AML-193 (cell line): ENCODE data around the gene NRIP1.

Experiments used
- DNase-seq, 2 experiments: peaks; one replicate each; lab custom pipeline; 2025; lab: John Stamatoyannopoulos, UW

NRIP1 gene

GRCh38 chr21:15063814-15064575, 805 bp downstream of the NRIP1 start:
- no peak for DNase-seq

DNA sequence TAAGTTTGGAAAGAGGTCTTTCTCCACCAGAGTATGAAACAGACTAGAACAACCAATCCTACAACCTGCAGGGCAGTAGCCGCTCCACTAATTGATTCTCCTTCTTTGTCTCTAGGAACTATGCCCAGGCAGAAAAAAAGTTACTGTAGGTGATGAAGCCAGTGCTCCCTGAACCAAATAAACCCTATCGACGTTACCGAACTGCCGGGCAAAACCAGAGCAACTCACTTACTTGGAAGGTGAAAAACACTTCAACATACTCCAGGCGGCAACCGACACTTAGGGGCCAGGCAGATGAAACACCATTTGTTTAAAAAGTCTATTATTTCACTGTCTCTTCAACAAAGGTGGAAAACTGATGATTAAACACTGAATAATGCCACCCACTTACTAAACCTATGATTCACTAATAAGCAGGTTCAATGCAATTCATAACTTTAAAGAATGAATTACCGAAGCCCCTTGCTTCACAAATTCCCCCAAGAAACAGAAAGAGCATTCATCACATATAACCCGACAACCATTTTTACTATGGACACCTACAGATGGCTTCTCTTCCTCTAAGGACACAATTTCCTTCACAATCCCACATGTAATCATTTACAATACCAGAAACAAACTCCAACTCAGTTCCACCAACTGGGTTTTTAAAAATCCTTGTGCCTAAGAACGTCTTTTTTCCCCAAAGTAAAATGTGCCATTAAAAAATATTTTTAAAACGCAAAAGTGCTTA, 1.6 kb downstream of the NRIP1 start:
- DNase-seq: no peak

DNA sequence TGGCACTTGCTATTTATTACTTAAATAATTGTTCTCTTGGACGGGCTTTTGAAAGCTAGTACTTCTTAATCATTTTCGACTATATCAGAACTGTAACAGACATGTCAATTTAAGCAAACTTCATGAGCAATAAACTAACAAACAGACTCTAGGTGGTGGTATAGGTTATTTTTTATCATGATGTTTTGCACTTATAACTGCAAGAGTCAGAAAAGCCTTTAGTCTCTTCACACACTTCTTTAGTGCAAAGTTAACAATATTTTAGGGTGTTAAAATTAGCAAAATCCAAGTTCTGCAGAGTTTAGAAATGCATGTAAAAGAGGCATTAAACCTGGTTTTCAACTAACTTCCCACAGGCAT, 2.2 kb downstream of the NRIP1 start:
- peak; percentile 12 to 22 for DNase-seq

DNA sequence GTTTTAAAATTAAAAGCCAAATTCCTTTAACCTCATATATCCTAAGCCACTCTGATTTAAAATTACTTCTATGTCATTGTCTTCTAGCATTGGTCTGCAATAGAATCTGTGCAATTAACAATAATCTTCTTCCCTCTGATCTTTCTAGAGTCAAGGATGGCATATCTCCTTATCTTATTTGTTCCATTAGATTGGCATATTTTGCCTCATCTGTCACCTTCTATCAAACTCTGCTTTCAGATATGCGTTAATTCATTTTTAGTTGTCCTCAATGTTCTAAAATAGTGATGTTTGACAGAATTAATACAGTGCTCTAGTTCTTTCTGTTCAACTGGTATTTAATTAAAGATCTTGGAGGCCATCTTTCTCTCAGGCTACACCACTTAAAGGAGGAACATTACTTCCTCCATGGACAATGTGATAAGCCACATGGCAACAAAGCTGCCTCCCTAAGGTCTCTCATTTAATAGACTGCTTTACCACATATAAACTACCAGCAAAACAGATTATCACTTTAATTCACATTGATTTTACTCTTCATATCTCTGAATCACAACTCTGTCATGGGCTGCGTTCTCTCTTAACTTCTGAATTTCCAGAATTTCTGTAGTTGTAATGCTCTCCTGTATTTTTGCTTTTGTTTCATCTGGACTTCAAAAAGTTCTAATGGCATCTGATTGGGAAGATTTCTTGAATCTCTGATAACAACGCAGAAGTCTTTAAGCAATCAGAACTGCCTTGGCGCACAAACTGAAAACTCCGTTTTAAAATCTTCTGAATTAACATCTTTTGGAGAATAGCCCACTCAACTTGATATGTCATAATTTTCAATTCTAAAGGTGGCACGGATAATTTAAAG, 2.8 kb downstream of the NRIP1 start:
- no peak for DNase-seq

DNA sequence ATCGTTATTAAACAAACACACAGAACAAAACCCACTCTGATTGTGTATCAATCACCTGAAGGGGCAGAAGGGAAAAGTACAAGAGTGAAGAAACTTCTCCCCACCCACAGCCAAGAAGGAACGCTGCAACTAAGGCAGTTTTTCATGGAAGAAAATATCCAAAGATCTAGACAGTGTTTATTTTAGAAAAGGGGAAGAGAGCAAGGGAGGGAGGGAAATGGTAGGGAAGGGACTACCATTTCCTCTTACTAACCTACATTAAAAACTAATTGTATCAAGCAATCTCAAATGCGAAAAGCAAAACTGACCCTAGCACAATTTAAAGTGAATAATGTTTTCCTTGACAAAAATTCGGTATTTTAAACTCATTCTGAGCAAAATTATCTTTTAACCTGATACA, 3.5 kb downstream of the NRIP1 start:
- no peak for DNase-seq

GRCh38 chr21:15060543-15061175, 4.1 kb downstream of the NRIP1 start:
- DNase-seq: peak in 1 of 2 experiments; percentile 13

DNA sequence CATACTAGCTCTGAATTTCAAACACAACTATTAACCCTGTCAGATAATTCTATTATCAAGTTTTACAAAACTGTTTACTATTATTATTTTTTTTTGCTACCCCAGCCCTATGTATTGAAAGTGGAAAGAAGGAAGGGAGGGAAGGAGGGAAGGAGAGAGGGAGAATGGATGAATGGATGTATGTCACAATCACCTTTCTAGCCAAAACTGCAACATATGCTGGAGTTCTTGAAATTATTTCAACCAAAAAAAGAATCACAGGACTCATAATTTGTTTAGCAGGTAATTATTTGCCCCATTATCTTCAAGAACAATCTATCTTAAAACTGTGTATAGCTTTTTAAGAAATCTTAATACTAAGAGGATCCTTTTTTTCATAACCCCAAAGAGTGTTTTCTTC, 5.4 kb downstream of the NRIP1 start:
- no peak for DNase-seq

DNA sequence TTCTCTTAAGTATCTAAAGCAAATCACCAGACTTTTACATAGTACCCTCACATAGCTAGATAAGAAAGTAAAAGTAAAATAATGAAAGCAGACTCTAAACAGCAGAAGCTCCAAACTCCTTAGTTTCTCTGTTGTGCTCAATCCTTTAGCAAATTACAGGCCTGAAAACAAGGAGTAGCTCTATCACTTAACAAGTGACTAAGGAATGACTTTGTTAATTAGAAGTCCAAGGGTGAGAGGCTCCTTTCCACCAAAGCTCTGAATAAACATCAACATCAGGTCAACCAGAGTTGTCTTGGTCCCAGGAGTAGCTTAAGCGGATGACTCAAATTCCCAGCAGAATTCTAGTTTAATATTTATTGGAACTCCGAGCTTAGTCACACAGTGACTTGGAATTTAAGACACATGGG, 5.9 kb downstream of the NRIP1 start:
- DNase-seq: no peak

GRCh38 chr21:15057285-15057684, 7.5 kb downstream of the NRIP1 start:
- DNase-seq: no peak

- DNase-seq: no peak
Observed at GRCh38 chr21:15054606-15055239, 10.1 kb downstream of the NRIP1 start.

DNA sequence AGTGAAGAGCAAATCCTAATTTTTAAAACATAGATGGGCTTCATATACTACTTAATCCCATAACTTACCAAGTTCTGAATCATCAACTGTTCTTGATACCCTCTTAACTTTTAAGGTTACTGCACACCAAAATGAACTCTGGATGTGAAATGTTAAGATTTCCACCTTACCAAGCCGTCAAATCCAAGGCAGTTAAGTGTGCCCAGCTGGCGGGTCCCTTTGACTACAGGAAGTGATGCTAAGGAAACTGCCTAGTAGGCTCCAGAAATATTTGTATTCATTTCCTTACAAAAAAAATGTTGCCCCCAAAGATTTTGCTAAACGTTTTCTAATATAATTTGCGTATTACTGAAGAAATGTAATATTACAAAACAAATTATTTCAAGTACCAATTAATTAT, 10.7 kb downstream of the NRIP1 start:
- DNase-seq: no peak

DNA sequence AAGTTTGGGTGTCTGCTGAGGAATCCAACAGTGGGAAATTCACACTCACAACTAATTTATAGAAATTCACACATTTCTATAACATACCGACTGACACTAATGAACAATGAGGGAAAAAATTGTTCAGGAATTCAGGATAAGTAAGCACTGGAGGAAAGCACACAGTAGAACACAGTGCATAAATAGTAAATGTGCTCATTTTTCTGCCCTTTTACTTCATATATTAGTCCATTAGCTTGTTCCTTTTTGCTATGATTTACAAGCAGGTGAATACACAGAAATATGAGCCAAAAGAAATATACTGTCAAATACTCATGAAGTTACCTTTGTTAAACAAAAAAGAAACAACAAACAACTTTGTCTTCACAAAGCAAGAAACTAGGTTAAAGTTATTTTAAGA, 11.3 kb downstream of the NRIP1 start:
- DNase-seq: no peak

GRCh38 chr21:15052459-15052763, 12.4 kb downstream of the NRIP1 start:
- DNase-seq: no peak

DNA sequence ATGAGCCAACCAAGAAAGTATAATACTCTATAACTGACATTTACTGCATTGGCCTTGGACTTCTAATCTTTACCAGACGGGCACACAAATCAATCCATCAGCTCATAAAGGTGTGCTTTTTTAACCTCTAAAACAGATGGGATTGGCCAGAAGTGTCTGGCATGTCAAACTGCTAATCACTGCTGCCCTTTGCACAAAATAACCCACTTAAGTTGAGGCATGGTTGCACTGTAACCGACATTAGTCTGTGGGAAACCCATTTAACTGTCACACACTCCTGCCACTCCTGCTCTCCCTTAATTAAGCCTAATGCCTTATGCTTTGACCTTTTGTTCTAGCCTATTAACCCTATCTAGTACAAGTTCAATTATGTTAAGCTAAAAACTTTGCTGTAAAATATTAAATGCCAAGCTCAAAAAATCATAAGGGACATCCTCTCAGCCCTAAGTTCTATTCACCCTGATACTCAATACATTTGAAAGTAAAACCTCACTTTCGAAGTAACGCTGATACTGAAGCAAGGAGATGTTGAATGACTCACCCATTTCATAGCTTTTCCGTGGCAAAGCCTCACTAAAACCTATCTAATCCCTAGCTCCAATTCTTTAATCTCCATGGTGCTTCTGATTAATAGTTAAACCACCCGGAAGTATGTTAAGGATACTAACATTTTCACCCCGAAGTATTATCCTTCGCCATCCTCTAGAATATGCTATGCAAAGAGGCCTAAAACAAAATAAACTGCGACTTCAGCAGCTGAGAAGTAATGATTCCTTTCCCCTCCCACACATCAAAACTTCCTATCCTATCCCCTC, 12.9 kb downstream of the NRIP1 start:
- DNase-seq: no peak

- DNase-seq: no peak
Observed at GRCh38 chr21:15050568-15051377, 14.0 kb downstream of the NRIP1 start.

- DNase-seq: no peak
Observed at GRCh38 chr21:15045017-15045416, 19.8 kb downstream of the NRIP1 start.

DNA sequence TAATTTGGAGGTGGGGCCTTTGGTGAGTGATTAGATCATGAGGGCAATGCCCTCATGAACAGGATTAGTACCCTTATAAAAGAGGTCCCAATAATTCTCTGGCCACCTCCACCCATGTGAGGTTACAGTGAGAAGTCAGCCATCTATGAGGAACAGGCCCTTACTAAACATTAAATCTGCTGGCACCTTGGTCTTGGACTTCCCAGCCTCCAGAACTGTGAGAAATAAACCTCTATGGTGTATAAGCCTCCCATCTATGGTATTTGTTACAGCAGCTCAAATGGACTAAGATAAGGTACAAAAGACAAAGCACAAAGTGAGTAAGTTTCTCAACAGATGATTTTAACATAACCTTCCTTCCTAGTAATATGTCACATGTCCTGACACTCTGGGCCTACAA, 22.3 kb downstream of the NRIP1 start:
- no peak for DNase-seq

DNA sequence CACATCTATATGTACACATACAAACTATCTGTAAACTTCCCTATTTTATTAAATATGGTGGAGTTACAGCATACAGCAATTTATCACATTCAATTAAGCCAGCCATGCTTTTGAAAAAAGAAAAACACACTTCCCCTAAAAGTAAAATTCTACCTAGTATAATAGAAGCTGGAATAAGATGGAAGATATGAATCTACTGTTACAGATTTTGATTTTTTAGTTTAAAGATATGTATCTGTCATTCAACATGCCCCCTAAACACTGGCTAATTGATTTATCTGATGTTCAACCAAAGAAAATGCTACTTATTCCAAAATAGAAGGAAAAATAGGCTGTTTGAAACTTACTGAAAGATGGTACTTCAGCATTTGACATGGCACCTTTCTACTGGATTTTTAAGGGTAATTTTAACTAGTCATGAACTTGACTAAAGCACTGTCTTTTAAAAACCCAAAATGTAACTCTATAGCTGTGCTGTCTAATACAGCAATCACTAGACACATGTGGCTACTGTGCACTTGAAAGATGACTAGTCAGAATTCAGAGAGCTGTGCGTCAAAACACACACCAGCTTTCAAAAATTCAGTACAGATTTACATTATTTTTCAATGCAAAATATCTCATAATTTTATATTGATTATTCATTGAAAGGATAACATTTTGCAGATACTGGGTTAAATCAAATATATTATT, 25.0 kb downstream of the NRIP1 start:
- no peak for DNase-seq

DNA sequence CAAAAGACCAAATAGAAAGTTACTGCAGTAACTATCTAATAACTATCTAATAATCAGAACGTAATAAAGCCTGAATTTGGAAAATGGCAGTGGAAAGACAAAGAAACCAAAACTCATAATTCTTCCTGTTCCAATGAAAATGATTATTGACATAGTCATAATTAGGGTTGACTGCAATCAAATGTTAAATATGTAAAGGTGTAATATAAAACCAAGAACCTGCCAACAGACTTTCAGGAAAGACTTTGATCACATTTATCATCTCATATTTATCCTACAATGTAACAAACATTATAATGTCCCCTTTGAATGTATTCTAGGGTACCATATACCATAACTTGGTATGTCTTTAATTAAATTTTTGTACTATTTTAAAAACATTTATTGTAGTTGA, 26.9 kb downstream of the NRIP1 start:
- no peak for DNase-seq
